GM10266 (cell line): ENCODE measurements around the gene CHI3L2.
"Not testable (repeated sequence)": the region's sequence is repeated elsewhere in the genome, so short reads cannot be mapped to it uniquely, and the experiment has no call there.

Source experiments
- DNase-seq: peaks from one replicate; pipeline ENCODE4 v3.0.0; 2012; ENCODE audit errors: extremely low spot score
- TF ChIP-seq, protein P1 (sequence below): IDR thresholded peaks from 2 replicates; pipeline ENCODE4 v1.5.1; 2012; ENCODE audit warnings: mild to moderate bottlenecking, low read depth; ENCODE audit not compliant: control insufficient read depth, insufficient read depth; ENCODE audit errors: missing control alignments

The CHI3L2 gene

DNA sequence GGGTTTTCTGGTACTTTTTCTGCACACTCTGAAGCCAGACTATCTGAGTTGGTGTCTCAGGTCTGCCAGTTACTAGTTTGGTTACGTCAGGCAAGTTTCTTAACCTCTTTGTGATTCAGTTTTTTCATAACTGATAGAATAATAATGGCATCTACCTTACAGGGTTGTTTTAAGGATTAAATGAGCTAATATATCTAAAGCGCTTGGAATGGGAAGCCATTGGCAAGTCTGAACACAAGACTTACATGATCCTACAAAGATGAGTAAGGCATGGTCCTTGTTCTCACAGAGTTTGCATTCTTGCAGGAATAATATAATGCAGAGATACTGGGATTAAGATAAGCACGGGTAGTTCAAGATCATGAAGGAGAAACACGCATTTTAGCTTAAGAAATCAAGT, 17.9 kb upstream of the CHI3L2 start:
- TF ChIP-seq, protein P1, sequence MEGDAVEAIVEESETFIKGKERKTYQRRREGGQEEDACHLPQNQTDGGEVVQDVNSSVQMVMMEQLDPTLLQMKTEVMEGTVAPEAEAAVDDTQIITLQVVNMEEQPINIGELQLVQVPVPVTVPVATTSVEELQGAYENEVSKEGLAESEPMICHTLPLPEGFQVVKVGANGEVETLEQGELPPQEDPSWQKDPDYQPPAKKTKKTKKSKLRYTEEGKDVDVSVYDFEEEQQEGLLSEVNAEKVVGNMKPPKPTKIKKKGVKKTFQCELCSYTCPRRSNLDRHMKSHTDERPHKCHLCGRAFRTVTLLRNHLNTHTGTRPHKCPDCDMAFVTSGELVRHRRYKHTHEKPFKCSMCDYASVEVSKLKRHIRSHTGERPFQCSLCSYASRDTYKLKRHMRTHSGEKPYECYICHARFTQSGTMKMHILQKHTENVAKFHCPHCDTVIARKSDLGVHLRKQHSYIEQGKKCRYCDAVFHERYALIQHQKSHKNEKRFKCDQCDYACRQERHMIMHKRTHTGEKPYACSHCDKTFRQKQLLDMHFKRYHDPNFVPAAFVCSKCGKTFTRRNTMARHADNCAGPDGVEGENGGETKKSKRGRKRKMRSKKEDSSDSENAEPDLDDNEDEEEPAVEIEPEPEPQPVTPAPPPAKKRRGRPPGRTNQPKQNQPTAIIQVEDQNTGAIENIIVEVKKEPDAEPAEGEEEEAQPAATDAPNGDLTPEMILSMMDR = no peak
- no peak for DNase-seq

DNA sequence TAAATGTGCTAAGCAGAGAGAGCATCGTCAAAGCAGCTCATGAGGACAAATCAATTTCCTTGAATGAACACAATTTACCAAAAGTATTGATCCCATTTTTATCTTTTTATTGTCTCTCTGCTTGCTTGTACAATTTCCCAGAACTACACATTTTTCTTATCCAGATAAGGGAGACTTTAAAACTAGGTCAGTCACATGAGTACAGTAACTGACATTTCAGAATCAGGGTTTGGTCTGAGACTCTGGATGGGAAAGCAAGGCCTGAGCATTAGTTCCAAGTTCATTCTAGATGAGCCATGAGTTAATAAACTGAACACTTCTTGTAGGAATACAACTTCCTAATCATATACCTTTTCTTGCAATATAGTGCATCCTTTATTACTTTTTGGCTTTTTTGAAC, 15.6 kb upstream of the CHI3L2 start:
- TF ChIP-seq, protein P1 = no peak
- DNase-seq = no peak

DNA sequence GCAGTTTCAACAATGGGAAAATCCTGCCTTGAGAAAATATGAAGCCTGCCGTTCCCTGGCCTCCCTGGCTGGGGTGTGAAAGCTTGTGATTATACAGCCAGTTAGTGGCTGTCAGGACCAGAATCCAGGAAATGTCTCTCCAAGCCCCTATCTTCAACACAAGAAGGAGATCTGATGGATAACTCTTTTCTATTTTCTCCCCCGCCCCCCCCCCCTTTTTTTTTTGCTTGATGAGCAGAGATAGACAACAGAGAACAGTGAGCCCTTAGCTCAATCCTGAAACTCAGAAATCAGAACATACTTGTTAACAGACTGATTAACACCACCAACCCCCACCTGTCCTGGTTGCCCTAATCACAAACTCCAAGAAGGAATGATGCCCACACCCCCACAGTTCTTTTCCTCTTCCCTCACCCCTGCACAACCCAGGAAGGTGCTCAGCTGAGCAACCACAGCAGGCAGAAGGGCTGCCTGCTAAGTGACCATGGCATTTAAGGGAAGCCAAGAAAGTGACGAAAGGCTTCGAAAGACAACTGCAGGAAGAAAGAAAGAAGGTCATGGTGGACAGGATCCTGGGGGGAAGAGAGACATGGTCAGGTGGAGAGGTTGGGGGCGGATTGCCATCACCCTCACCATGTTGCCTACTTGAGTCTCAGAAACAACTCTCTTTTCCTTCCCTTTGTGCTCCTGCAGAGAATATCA, 14.7 kb upstream of the CHI3L2 start:
- DNase-seq = no peak
- TF ChIP-seq, protein P1 = no peak

DNA sequence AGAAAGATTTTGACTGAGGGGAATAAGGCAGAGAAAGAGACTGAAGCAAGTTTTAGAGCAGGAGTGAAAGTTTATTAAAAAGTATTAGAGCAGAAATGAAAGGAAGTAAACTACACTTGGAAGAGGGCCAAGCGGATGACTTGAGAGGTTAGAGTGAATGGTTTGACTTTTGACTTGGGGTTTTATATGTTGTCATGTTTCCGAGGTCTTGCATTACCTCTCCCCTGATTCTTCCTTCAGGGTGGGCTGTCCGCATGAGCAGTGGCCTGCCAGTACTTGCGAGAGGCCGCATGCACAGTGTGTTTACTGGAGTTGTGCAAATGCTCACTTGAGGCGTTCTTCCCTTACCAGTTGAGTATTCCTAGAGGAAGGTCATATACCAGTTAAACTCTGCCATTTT, 14.1 kb upstream of the CHI3L2 start:
- DNase-seq = no peak
- TF ChIP-seq, protein P1 = no peak

DNA sequence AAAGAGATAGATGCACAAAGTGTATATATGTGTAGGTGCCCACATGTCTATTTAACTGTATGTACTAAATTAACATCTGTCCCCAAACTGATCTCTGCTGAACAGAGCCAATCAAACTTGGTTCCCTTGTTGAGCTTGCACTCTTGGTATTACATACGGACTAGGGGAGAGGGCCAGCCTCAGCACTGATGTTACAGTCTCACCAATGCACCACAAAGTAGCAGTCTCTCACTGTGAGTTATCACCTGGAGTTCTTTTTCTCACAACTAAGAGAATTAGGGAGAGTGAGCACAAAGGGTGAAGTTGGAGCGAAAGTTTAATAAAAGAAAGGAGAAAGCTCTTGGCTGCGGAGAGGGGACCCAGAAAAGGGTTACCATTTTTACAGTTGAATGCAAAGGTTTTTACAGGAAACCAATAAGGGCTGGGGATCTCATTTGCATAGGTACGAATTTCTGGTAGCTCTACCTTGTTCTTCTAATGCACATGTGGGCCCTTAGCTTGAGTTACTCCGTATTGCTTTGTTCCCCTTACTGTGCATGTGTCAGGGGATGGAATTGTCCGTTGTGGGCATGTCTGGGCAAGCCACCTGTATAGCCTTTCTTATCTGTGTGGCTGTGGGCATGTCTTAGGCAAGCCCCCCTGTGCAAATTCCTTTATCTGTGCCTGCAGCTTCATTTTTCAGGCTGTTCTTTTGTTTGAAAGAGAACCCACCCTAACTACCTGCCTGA, 13.3 kb upstream of the CHI3L2 start:
- TF ChIP-seq, protein P1 = no peak
- DNase-seq = no peak

DNA sequence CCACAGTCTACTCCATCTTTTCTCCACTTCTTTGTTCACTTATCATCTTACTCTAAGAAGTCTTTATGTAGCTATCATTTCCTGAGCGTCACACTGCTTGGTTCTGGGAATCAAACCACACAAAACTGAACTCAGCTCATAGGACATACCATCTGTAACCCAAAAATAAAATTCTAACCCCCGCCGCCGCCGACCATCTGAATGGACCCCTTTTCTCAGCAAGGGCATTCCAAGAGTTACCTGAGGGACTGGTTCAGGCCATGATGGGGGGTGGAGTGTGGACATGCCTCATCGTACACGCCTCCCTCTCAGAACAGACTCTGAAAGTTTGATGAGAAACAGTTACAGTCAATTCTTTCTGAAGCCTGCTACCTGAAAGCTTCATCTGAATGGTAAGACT, 12.6 kb upstream of the CHI3L2 start:
- DNase-seq = no peak
- TF ChIP-seq, protein P1 = no peak

DNA sequence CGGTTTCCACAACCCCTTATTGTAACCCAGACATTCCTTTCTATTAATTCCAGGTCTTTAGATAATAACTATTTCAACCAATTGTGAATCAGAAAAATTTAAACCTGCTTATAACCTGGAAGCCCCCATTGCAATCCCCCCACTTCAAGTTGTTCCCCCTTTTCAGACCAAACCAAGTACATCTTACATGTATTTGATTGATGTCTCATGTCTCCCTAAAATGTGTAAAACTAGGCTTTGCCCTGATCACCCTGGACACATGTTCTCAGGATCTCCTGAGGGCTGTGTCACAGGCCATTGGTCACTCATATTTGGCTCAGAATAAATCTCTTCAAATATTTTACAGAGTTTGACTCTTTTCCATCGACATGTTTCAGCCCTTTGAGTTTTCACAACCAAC, 12.2 kb upstream of the CHI3L2 start:
- not testable (repeated sequence) for DNase-seq
